Stimulated activated CD8-positive, alpha-beta memory T cell treated with anti-CD3 and anti-CD28 coated beads, Interleukin-2, amount 100 ng/mL, for 1 hour (primary cell): ENCODE measurements around the gene TTC17.

Source experiments
- DNase-seq, 2 donors: peaks; one replicate each; pipeline ENCODE4 v3.0.0-alpha.2; 2020; ENCODE audit warnings: low read depth in 2 of 2

TTC17 gene

DNA sequence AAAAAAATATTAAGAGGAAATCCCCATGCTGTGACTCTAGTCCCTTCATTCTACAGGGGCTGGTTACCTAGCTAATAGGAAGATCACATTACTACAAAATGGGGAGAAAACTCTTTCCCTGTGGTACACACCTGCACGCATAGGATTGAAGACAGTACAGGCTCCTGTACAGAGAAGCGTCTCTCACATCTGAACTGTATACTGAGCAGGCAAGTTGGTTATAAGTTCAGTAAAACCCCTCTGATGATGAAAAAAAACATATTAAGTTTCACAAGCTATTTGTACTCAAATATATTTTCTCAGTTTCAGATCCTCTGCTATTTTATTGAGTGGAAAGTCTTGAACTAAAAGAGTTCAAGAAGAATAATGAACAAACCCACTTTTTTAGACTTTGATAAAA is 164.9 kb downstream of the TTC17 start:
- DNase-seq, result no peak

GRCh38 chr11:43532041-43532440 is 173.3 kb downstream of the TTC17 start:
- DNase-seq, result no peak

GRCh38 chr11:43537833-43538615 is 179.3 kb downstream of the TTC17 start:
- no peak for DNase-seq

GRCh38 chr11:43541993-43542392 is 183.3 kb downstream of the TTC17 start:
- no peak for DNase-seq

DNA sequence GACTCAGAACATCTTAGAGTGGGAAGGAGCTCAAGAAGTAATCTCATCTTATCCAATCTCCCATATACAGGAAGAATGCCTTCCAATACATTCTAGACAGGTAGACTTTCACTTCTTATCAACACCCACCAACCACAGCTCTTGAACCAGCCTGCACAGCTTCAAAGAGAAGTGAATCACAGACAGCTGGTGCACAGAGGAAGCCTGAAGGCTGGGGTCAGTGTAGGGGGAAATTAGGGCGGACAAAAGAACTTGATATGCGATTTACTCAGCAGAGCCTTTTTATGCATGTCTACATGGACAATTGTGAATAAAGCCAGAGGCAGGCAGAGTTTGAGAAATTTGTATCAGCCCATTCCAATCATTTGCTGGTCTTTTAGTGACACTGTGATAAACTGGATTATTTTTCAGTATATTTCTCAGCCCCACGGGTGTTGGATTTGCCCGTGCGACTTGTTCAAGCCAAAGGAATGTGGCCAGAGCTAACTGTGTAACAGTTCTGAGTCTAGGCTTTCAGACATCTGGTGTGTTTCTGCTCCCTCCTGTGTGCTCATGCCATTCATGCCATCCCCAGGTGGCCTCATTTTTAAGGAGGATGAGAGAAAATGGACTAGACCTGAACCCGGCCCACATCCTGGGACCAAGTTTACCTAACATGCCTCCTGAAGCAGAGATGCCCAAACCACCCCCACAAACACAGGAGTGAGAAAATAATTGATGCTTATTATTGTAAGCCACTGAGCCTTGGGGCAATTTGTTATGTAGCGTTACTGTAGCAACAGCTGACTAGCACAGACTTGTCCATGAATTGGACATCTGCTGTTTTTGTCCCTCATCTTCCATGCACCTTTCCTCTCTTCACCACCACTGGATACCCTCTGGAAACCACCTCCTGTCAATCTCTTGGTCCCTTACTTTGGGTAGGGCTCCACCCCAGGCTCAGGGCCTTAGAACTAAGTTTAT is 184.3 kb downstream of the TTC17 start:
- DNase-seq, result no peak
